HG03521 (cell line): Measurements from ENCODE around the gene CEP89.
"Not testable (repeated sequence)": the region's sequence is repeated elsewhere in the genome, so short reads cannot be mapped to it uniquely, and the experiment has no call there.

Experiments used
- ATAC-seq: cut with Tn5 transposase; IDR thresholded peaks from one replicate; pipeline ENCODE4 v1.9.1; 2021; ENCODE audit warnings: mild to moderate bottlenecking, moderate library complexity; ENCODE audit not compliant: unreplicated experiment

The CEP89 gene

GRCh38 chr19:32969549-32969948 lies 2.2 kb downstream of the CEP89 start:
- no peak for ATAC-seq

GRCh38 chr19:32966750-32967149 lies 5.0 kb downstream of the CEP89 start:
- ATAC-seq = no peak

- ATAC-seq = no peak
These were observed 26.5 kb downstream of the CEP89 start for GRCh38 chr19:32945260-32945659.

DNA sequence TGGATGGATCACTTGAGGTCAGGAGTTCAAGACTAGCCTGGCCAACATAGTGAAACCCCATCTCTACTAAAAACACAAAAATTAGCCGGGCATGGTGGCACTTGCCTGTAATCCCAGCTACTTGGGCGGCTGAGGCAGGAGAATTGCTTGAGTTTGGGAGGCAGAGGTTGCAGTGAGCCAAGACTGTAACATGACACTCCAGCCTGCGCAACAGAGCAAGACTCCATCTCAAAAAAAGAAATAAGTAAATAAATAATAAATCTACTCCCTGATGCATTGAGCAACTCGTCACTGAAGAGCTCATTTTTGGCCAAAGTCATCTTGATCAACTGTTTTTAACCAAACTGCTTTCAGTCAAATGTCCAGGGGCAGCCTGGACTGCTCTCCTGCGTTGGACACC lies 30.5 kb downstream of the CEP89 start:
- not testable (repeated sequence) for ATAC-seq

GRCh38 chr19:32936065-32936464 lies 35.7 kb downstream of the CEP89 start:
- ATAC-seq = no peak

DNA sequence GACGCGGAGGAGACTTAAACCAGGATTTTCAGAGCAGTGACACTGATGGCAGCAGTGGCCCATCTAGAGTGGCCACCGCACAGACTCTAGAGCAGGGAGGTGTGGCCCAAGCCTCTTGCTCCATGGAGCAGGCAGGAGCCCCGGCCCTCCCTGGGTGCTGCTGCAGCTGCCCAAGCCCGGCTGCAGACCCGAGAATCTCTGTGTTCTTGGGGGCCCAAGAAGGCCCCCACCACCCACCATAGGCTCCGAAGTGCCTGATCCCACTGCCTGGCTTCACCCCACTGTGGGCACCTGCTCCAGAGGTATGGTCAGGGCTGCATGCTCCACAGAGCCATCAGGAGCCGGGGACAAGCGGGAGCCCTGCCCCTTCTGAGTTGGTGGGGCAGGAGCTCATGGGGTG lies 36.1 kb downstream of the CEP89 start:
- no peak for ATAC-seq

GRCh38 chr19:32933571-32933970 lies 38.2 kb downstream of the CEP89 start:
- no peak for ATAC-seq

- no peak for ATAC-seq
These were observed 41.2 kb downstream of the CEP89 start for GRCh38 chr19:32930567-32930966.

DNA sequence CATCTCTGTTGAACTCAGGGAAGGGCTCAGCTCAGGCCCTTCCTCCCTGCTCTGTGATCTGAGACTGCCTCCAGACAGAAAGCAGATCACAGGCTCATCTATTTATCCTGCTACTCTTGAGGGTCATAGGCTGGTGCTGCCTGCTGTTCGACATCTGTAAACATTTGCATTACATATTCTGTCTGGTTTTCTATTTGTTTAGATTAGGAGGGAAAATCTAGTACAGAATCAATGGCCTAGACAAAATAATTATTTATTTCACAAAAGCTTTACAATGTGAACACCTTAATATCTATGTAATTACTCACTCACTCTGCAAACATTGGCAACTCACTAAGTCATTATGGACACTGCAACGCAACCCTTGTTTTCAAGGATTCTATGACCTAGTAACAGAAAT lies 43.0 kb downstream of the CEP89 start:
- ATAC-seq = no peak

DNA sequence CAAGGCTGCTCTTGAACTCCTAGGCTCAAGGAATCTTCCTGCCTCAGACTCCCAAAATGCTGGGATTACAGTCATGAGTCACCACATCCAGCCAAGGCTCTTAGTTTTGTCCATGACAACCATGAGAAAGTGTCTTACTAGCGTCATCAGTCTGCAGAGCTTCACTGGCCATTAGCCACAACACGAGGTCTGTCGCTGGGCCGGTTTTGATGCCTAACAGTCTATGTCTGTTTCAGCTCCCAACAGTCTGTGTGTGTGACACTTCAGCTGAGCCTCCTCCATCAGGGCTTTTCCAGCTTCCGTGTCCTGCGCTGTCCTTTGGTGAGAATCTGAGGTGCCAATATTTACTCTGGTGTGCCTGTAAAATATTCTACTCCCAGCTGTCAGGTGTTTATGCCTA lies 47.6 kb downstream of the CEP89 start:
- no peak for ATAC-seq

DNA sequence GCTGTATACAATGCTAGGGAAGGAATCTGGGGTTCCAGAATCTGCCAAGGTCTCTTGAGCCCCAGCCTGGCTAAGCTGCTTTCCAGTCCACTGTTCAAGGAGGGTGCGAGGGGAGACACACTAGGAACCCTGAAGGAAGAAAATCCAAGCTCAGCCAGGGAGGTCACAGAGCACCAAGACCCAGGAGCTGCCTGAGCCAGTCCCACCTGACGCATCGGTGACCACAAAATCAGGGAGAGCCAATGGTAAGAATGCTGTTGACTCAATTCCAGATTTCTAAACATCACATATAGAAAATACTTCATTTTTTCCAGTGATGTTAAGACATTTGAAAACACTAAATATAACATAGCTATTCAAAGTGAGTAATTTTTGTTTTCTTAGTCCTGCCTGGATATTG lies 50.1 kb downstream of the CEP89 start:
- ATAC-seq = no peak

- ATAC-seq = no peak
These were observed 52.4 kb downstream of the CEP89 start for GRCh38 chr19:32919365-32919764.

DNA sequence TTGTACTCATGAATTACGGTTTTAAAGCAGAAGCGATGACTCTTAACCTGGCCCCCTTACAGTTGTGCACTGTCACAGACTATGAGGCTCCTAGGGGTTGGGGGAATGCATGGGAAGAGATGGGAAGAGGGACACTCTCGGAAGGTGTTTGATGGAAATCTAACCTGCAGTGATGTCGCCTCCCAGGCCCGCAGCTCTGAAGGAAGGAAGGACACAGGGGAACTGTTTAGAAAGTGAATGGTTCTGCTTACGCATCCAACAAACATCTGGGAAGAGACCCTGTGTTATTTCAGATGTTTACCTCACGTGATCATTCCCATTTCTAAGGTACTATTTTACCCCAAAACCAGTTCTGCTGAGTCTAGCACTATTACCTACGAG lies 54.2 kb downstream of the CEP89 start:
- ATAC-seq = no peak

- no peak for ATAC-seq
These were observed 54.7 kb downstream of the CEP89 start for GRCh38 chr19:32916969-32917615.

GRCh38 chr19:32914879-32915660 lies 56.7 kb downstream of the CEP89 start:
- no peak for ATAC-seq

- no peak for ATAC-seq
These were observed 60.3 kb downstream of the CEP89 start for GRCh38 chr19:32911467-32911866.

DNA sequence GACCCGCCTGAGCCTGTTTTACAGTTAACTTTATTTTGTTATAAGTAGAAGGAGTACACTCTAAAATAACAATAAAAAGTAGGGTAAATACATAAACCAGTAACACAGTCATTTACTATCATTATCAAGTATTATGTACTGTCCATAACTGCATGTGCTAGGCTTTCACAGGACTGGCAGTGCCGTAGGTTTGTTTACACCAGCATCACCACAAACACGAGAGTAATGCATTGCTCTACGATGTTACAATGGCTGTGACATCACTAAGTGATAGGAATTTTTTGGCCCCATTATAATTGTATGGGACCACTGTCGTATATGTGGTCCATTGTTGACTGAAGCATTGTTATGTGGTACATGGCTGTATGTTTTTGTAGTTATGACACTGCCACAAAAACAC lies 60.9 kb downstream of the CEP89 start:
- ATAC-seq = no peak

DNA sequence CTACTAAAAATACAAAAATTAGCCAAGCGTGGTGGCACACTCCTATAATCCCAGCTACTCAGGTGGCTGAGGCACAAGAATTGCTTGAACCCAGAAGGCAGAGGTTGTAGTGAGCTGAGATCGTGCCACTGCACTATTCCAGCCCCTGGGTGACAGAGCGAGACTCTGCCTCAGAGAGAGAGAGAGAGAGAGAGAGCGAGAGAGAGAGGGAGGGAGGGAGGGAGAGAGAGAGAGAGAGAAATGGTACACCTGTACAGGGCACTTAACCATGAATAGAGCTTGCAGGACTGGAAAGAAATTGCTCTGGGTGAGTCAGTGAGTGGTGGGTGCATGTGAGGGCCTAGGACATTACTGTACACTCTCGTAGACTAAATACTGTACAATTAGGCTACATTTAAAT lies 61.7 kb downstream of the CEP89 start:
- no peak for ATAC-seq

DNA sequence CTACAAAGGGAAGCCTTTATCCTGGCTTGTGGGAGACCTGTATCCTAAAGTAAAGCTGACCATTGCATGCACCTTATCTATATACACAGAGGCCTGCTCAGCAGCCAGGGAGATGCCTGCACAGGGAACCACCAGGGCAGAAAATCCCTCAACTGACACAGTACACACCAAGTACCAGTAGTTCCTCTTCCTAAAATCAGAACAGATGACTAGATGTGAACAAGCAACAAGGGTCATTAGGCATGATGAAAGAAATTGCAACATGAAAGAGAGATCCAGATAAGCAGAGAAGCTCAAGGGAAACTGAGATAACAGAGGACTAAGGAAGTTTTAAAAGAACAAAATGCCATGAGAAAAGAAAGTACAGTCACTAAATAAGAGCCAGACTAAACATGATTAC lies 62.5 kb downstream of the CEP89 start:
- no peak for ATAC-seq

DNA sequence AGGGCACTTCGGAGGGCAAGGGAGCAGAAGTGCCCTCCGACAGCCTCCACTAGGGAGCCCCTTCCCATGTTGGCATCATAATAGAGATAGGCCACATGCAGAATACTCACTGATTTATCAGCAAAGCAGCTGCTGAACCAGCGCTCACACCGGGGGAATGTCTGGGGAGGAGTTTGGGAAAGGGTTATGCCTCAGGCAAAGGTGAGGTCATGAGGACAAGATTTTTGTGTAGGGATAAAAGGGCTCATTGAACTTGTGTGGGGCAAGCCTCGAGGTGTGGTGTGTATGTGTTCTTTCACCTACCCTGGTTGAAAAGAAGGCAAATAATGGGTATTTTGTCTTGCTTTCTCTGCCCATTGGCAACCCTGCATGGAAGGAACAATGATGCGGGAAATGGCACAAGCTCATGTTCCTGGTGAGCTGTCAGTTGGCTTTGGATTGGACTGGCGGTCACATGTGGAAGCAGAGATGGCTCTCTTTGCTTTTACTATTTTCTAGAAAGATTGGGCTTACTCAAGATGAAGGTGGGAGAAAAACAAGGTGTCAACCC lies 63.0 kb downstream of the CEP89 start:
- ATAC-seq = no peak

DNA sequence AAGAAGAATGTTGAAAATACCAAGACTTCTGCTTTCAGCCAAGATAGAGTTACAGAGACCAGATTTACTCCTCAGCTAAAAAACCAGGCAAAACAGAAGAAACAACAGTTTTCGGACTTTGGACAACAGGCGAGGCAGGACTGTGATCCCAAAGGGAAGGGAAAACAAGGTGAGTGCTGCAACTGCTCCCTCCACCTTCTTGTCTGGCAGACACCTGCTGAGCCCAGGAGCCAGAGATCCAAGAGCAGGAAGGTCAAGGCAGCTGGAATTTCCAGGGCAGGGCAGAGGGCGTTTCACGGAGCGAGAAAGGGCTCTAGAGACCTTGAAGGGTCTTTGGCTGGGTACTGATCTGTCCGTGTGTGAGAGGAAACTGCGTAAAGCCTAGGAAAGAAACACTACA lies 69.3 kb downstream of the CEP89 start:
- no peak for ATAC-seq

DNA sequence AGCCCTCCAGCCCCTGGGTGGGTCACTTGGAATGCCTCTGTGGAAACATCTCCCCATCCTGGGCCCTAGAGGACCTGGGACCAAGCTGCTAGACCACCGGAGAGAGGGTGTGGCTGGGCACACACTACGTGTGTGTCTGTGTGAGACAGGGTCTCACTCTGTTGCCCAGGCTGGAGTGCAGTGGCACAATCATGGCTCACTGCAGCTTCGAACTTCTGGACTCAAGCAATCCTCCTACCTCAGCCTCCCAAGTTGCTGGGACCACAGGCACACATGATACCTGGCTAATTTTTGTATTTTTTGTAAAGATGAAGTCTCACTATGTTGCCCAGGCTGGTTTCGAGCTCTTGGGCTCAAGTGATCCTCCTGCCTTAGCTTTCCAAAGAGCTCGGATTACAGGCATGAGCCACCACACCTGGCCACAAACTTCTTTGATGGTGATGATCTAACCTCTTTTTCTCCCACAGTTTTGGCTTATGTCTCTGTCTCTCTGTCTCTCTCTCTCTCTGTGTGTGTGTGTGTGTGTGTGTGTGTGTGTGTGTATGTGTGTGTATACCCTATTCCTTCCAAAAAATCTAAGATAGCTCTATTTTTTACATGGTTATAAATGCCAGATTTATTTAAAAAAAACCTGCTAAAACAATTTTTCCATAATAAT lies 70.1 kb downstream of the CEP89 start:
- no peak for ATAC-seq
